Pancreas (tissue), 10 donors: ENCODE results near the gene CAPZB. TPM values are rescaled to one million over a fixed set of nuclear protein-coding genes. Genes with fewer than 3 reads are reported as not detected.

Experiments used
- ATAC-seq, 4 donors: fragments of 200-7000 bp; cut with Tn5 transposase; one replicate each; pipeline versions ENCODE4 v1.8.0 to v1.9.1; 2020; ENCODE audit warnings: mild to moderate bottlenecking in 4 of 4, moderate library complexity in 4 of 4
- DNase-seq, 6 donors: peaks; one replicate each; pipeline ENCODE4 v3.0.0-alpha.2; 2020
- FAIRE-seq: peaks from 2 replicates; lab custom pipeline; 2012; peaks lifted over from hg19 to GRCh38; lab: Jason Lieb, UNC
- H3K27ac ChIP-seq, 4 donors: fragments of 200-600 bp; sonication (generic); 1 replicate in 3 of 4; 2 replicates in 1 of 4; pipeline versions ENCODE4 v1.5.0 to v1.8.0; 2020
- H3K27me3 ChIP-seq, 4 donors: fragments of 200-600 bp; one replicate each; pipeline ENCODE4 v1.8.0; 2021
- H3K36me3 ChIP-seq, 3 donors: fragments of 200-600 bp; sonication (generic) in 1 of 3; one replicate each; pipeline versions ENCODE4 v1.5.0 to v1.8.0; 2020 to 2021
- H3K4me1 ChIP-seq, 3 donors: fragments of 200-600 bp; one replicate each; pipeline ENCODE4 v1.8.0; 2021
- H3K4me3 ChIP-seq, 4 donors: fragments of 200-600 bp; sonication (generic) in 2 of 4; one replicate each; pipeline versions ENCODE4 v1.5.0 to v1.8.0; 2020 to 2021
- H3K9me3 ChIP-seq, 4 donors: fragments of 200-600 bp; one replicate each; pipeline ENCODE4 v1.8.0; 2021
- WGBS, 2 donors: extraction: QIAGEN DNeasy Blood & Tissue Kit; methylation state at CpG; one replicate each; pipeline ENCODE4 v1.1.7; 2013; 5-methylcytosine and 5-hydroxymethylcytosine counted together
- intact Hi-C, 3 donors: fragments of 100-400 bp; cut with DNase I; formaldehyde crosslinking; loops; one replicate each; pipeline versions ENCODE4 v1.11.1 to v1.14.2; 2022
- polyA plus RNA-seq, 2 donors: library from polyadenylated mRNA; stranded (reverse); fragments of 200-250 nt; gene quantifications; one replicate each; pipeline ENCODE4 v1.2.3, GENCODE V29; 2013
- total RNA-seq, 6 donors: library from RNA; stranded (reverse); fragmentation: NEBNext Ultra II Directional in 4 of 6; extraction: Animal tissue kit (Norgen Biotek cat#: 25700) in 4 of 6; gene quantifications; one replicate each; pipeline versions ENCODE4 v1.2.1 to v1.2.4, GENCODE V29; 2021 to 2023
- TF ChIP-seq, protein P1 (sequence below), 4 donors: fragments of 200-600 bp; sonication (generic) in 3 of 4; IDR thresholded peaks; one replicate each; pipeline versions ENCODE4 v1.5.0 to v1.8.0; 2021; ENCODE audit warnings: antibody characterized with exemption in 4 of 4
- donor health status: healthy with polysubstance abuse.
- donor health status: DM: no; HTN: no; CAD: no; lungs with moderate emphysema.
- donor health status: DM: no; HTN: no; CAD: no.
- donor health status: control.
- donor health status: control.
- donor health status: Bipolar disorder and iron deficiency.
- donor health status: DM: yes; HTN: yes; CAD: no.
- donor health status: DM: no; HTN: no; CAD: no.
- donor health status: DM: no; HTN: no; CAD: no.
- donor health status: DM: yes; HTN: yes; CAD: no.

Gene CAPZB
- total and polyA plus RNA-seq, 8 donors = 43.2 to 124 (median 74.9) TPM

DNA sequence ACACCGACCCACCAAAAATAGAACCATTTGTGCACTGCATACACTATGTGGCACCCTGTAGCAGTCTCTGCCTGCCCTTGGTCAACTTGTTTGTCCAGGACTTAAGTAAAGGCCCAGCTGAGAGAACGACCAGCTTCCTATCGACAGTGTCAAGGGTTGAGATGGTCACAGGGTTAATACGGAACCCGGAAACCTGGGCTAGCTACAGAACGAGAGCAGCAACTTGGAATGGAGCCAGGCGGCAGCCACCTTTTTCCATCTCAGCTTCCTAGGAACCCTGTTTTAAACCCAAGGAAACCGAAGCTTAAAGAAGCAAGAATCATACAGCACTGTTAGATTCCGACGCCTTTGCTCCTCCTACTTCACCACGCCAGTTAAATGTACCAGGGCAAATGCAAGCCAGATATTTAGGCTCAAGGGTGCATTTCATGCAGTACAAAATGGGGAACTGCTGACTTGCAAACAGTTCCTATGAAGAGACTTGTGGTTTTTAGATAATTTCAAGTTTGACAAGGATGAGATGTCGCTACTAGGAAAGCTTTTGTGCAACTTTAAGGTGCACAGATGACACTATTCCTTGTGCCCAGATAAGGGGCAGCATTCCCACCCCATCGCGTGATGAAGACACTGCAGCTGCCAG is 137.7 kb downstream of the CAPZB start:
- H3K4me3 ChIP-seq = no peak overlapping the region
- 74 to 78% methylated on average over 14 of the region's 14 CpGs for WGBS, 2 donors
- H3K27me3 ChIP-seq = no peaks in the 10 kb centered on the region
- TF ChIP-seq, protein P1, sequence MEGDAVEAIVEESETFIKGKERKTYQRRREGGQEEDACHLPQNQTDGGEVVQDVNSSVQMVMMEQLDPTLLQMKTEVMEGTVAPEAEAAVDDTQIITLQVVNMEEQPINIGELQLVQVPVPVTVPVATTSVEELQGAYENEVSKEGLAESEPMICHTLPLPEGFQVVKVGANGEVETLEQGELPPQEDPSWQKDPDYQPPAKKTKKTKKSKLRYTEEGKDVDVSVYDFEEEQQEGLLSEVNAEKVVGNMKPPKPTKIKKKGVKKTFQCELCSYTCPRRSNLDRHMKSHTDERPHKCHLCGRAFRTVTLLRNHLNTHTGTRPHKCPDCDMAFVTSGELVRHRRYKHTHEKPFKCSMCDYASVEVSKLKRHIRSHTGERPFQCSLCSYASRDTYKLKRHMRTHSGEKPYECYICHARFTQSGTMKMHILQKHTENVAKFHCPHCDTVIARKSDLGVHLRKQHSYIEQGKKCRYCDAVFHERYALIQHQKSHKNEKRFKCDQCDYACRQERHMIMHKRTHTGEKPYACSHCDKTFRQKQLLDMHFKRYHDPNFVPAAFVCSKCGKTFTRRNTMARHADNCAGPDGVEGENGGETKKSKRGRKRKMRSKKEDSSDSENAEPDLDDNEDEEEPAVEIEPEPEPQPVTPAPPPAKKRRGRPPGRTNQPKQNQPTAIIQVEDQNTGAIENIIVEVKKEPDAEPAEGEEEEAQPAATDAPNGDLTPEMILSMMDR (IDR thresholded peaks at IDR 0.05) = no peak
- FAIRE-seq (no peak), ATAC-seq (peak in 1 of 4 donors; percentile 22), DNase-seq (no peak)
- no peak overlapping the region for H3K27ac ChIP-seq
- no peaks in the 10 kb centered on the region for H3K9me3 ChIP-seq
- intact Hi-C loops = loop anchor here in 2 of 3 donors (10.0 kb wide), 1 partner anchor 307 kb away; no protein-coding TSS in a partner anchor
- H3K36me3 ChIP-seq = peaks cover 0 to 22% (median 4%) of the 10 kb centered on the region in 3 donors
- no peaks in the 10 kb centered on the region for H3K4me1 ChIP-seq

DNA sequence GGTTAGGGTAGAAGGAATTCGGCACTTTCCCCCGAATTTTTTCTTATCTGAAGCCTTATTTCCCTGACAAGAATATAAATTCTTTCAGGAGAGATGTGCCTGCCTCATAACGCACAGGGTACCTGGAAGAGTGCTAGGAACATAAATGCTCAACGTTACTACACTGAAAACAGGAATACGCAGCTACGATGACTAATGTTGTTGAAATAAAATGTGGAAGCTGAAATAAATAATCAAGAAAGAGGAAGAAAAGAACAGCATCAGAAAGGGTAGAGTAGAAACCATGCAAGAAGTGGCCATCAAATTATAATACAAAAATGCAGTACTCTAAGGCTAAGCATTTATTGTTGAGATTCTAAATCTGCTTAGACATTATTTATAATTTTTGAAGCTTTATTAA is 139.3 kb downstream of the CAPZB start:
- ATAC-seq (no peak), FAIRE-seq (no peak), DNase-seq (no peak)
- Histone ChIP-seq H3K27ac (no peak overlapping the region), H3K36me3 (peaks cover 0 to 16% (median 4%) of the 10 kb centered on the region in 3 donors), H3K27me3 (no peaks in the 10 kb centered on the region), H3K9me3 (no peaks in the 10 kb centered on the region), H3K4me3 (no peak overlapping the region), H3K4me1 (no peaks in the 10 kb centered on the region)
- intact Hi-C loops = loop anchor here in 2 of 3 donors (10.0 kb wide), 1 partner anchor 309 kb away; no protein-coding TSS in a partner anchor
- 82 to 88% methylated on average over 6 of the region's 6 CpGs for whole genome bisulfite sequencing, 2 donors
- TF ChIP-seq, protein P1 (IDR thresholded peaks at IDR 0.05) = no peak

DNA sequence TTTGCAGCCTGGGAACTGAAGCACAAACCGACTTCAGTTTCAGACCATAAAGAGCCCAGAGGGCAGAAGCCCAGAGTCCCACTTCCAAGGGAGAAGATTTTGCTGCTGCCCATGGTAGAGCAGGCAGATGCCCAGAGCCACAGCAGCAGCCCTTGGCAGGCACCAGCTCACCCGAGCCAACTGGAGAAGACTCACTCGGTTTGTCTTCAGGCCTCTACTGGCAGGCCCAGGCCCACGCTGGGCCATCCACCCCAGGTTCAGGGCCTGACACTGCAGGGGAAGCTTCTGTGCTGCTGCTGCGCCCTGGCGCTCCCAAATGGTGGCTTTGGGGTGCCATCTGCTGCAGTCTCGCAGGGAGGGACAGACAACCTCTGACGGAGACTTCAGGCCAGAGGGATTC is 139.9 kb downstream of the CAPZB start:
- H3K4me3 ChIP-seq = no peak overlapping the region
- peaks cover 0 to 16% (median 4%) of the 10 kb centered on the region in 3 donors for H3K36me3 ChIP-seq
- 87 to 91% methylated on average over 8 of the region's 8 CpGs for WGBS, 2 donors
- intact Hi-C loops = loop anchor here in 2 of 3 donors (10.0 kb wide), 1 partner anchor 309 kb away; no protein-coding TSS in a partner anchor
- H3K4me1 ChIP-seq = no peaks in the 10 kb centered on the region
- no peaks in the 10 kb centered on the region for H3K9me3 ChIP-seq
- no peak overlapping the region for H3K27ac ChIP-seq
- H3K27me3 ChIP-seq = no peaks in the 10 kb centered on the region
- TF ChIP-seq, protein P1 (IDR thresholded peaks at IDR 0.05) = no peak
- DNase-seq = no peak
- no peak for ATAC-seq
- no peak for FAIRE-seq

DNA sequence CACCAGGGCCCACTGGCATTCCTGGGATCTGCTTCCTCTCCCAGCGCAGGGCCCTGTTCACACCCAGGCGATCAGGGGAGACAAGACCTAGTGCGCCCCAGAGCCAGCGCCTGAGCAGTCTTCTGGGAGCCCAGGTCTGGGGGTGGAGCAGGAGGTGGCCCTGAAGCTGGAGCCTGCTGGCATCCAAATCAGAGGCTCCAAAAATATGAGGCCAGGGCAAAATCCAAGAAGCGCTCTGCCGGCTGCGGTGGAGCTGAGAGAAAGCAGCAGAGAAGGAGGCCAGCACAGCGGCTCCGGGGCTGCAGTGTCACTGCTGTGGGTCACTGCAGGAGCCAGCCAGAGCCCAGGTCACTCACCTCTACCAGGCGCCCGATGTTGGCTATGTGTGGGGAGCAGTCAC is 140.5 kb downstream of the CAPZB start:
- H3K9me3 ChIP-seq = no peaks in the 10 kb centered on the region
- H3K36me3 ChIP-seq = peaks cover 0 to 13% (median 4%) of the 10 kb centered on the region in 3 donors
- WGBS, 2 donors = 95 to 96% methylated on average over 11 of the region's 11 CpGs
- ATAC-seq = no peak
- no peak overlapping the region for H3K4me3 ChIP-seq
- H3K27ac ChIP-seq = no peak overlapping the region
- TF ChIP-seq, protein P1 (IDR thresholded peaks at IDR 0.05) = no peak
- H3K4me1 ChIP-seq = no peaks in the 10 kb centered on the region
- no peak for FAIRE-seq
- DNase-seq = no peak
- intact Hi-C loops = loop anchor here in 2 of 3 donors (10.0 kb wide), 1 partner anchor 310 kb away; no protein-coding TSS in a partner anchor
- no peaks in the 10 kb centered on the region for H3K27me3 ChIP-seq

DNA sequence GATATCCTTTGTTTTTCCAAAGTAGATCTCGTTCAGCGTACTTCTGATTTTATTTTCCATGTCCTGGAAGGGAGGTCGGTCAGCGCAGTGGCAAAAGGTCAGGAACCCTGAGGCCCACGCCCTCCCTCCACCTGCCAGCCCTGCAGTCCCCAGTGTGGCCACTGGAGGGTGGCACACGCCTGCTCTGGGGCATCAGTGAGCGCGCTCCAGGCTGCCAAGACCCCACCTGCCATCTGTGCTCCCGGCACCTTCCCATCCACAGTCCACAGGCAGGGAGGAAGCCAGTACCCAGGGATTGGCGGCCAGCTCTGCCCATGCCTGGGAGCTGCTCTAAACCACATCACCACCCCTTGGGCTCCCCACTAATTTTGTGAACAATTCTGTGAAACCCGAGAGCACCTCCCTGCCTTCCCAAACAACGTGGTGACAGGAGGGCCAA is 140.9 kb downstream of the CAPZB start:
- DNase-seq = peak in 5 of 6 donors; percentile 25 to 82 (median 63)
- no peak for FAIRE-seq
- no peaks in the 10 kb centered on the region for H3K9me3 ChIP-seq
- no peaks in the 10 kb centered on the region for H3K4me1 ChIP-seq
- WGBS, 2 donors = 70 to 75% methylated on average over 12 of the region's 12 CpGs
- H3K4me3 ChIP-seq = no peak overlapping the region
- peak; percentile 54 to 81 (median 80) for ATAC-seq
- H3K27ac ChIP-seq = no peak overlapping the region
- H3K27me3 ChIP-seq = no peaks in the 10 kb centered on the region
- H3K36me3 ChIP-seq = peaks cover 0 to 13% (median 4%) of the 10 kb centered on the region in 3 donors
- TF ChIP-seq, protein P1 (IDR thresholded peaks at IDR 0.05) = peak; percentile 50 to 77 (median 76)
- intact Hi-C loops = loop anchor here in 2 of 3 donors (10.0 kb wide), 1 partner anchor 310 kb away; no protein-coding TSS in a partner anchor
